ENCODE data around the gene RIPK3.

GRCh38 chr14:24339284-24340151, at the start of gene RIPK3:
- TF ChIP-seq CTCF (IDR thresholded peaks at IDR 0.05) (no peak), POLR2A (IDR thresholded peaks at IDR 0.05) (no peak), EP300 (IDR thresholded peaks at IDR 0.05) (no peak)

Measured in ovary (tissue), 3 donors.